Testis (tissue), 2 donors: ENCODE data around the gene FAT2.

ENCODE experiments used
- CTCF ChIP-seq, 3 experiments: fragments of 450-650 bp in 2 of 3; fragments of 200-600 bp in 1 of 3; sonication (generic) in 1 of 3; IDR thresholded peaks; one replicate each; pipeline ENCODE4 v1.5.1; 2016 to 2019; ENCODE audit warnings: antibody characterized with exemption in 3 of 3, mild to moderate bottlenecking in 2 of 3, moderate library complexity in 1 of 3
- POLR2A ChIP-seq: fragments of 450-650 bp; IDR thresholded peaks from one replicate; pipeline ENCODE4 v1.6.1; 2017; ENCODE audit warnings: antibody characterized with exemption, mild to moderate bottlenecking, moderate library complexity

- TF ChIP-seq CTCF (IDR thresholded peaks at IDR 0.05) = no peak
- no peak for TF ChIP-seq POLR2A
These were observed 5.2 kb downstream of the FAT2 start for GRCh38 chr5:151585970-151586369.
